Neural cell (in vitro differentiated cells): ENCODE measurements around the gene ANKRD2.

Experiments used
- CTCF ChIP-seq: fragments of 450-650 bp; IDR thresholded peaks from 2 replicates; pipeline ENCODE4 v1.5.1; 2014; ENCODE audit warnings: antibody characterized with exemption, mild to moderate bottlenecking, moderate library complexity; ENCODE audit not compliant: poor library complexity, severe bottlenecking
- EP300 ChIP-seq: fragments of 450-650 bp; conservative IDR thresholded peaks from 2 replicates; pipeline ENCODE4 v1.6.1; 2014; ENCODE audit warnings: antibody characterized with exemption, mild to moderate bottlenecking, moderate library complexity; ENCODE audit not compliant: poor library complexity, severe bottlenecking
- EZH2 ChIP-seq: fragments of 200-600, 300-800 bp; shearing (Covaris generic), sonication (generic); IDR thresholded peaks from 2 replicates; pipeline ENCODE4 v1.6.1; 2014; ENCODE audit warnings: antibody characterized with exemption, low read length, borderline replicate concordance, mild to moderate bottlenecking; ENCODE audit not compliant: insufficient read depth, poor library complexity, severe bottlenecking
- POLR2AphosphoS5 ChIP-seq: IDR thresholded peaks from 2 replicates; pipeline ENCODE4 v1.6.1; 2012
- RAD21 ChIP-seq: fragments of 450-650 bp; conservative IDR thresholded peaks from 2 replicates; pipeline ENCODE4 v1.6.1; 2014; ENCODE audit warnings: antibody characterized with exemption, mild to moderate bottlenecking, moderate library complexity
- REST ChIP-seq: IDR thresholded peaks from 2 replicates; pipeline ENCODE4 v1.6.1; 2012; ENCODE audit warnings: borderline replicate concordance

GRCh38 chr10:97574374-97575126 is 2.0 kb downstream of the ANKRD2 start:
- TF ChIP-seq POLR2AphosphoS5, result no peak
- no peak for TF ChIP-seq CTCF
- TF ChIP-seq EP300, result no peak
- no peak for TF ChIP-seq EZH2
- no peak for TF ChIP-seq RAD21
- no peak for TF ChIP-seq REST
